Measurements from ENCODE around the gene RNF213.
"Not testable (repeated sequence)": the region's sequence is repeated elsewhere in the genome, so short reads cannot be mapped to it uniquely, and the experiment has no call there.

- not testable (repeated sequence) for TF ChIP-seq ZNF23 (tag by site-specific recombination; IDR thresholded peaks at IDR 0.05; ENCODE audit: borderline replicate concordance); YY1 (tag by site-specific recombination; IDR thresholded peaks at IDR 0.05)
Observed at GRCh38 chr17:80329421-80329820, 68.8 kb downstream of the RNF213 start.

Measured in HEK293 (cell line).